DMS53 treated with DMSO at 0.1 percent for 48 hours (cell line): ENCODE results near the gene DFFA.
A peak's percentile ranks its signal among the peaks of the same experiment; 100 is the strongest.
"Not testable (repeated sequence)": the region's sequence is repeated elsewhere in the genome, so short reads cannot be mapped to it uniquely, and the experiment has no call there.

ENCODE experiments used
- DNase-seq: peaks from one replicate; lab custom pipeline; 2025; ENCODE audit not compliant: unreplicated experiment; lab: John Stamatoyannopoulos, UW

Gene DFFA

DNA sequence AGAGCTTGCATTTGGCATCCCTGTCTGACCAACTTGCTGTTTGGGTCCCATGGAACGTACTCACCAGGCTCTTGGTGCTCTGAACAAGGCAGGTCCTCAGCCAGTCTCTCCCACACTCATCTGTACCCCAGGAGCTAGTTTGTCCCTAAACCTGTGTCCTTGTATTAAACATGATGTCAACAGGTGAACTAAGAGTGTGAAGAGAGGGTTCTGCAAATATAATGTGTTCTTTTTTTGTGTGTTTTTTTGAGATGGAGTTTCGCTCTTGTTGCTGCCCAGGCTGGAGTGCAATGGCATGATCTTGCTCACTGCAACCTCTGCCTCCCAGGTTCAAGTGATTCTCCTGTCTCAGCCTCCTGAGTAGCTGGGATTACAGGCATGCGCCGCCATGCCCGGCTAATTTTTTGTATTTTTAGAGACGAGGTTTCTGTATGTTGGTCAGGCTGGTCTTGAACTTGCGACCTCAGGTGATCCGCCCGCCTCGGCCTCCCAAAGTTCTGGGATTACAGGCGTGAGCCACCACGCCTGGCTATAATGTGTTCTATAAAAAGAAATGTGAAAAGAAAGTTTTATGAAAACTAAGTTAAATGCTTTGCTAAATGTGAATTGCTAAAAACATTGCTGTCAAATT is 33.8 kb upstream of the DFFA start:
- not testable (repeated sequence) for DNase-seq

DNA sequence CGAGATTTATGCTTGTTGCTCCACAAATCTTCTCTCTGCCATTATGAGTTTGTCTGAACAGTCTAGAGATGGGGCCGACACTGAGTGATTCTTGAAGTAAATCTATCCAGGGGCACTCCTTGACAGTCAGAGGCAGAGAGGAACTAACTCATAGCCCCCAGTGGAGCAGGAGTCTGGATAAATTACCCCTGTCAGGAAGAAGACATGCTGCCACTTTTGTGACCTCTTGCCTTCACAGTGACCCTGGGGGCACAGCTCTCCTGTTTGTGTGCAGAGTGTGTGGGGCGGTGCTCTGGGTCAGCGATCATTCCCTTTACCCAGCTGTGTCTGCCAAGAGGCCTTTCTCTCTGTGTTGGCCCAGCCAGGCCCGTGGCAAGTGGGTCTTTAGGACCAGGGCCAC is 31.9 kb upstream of the DFFA start:
- DNase-seq, result no peak

DNA sequence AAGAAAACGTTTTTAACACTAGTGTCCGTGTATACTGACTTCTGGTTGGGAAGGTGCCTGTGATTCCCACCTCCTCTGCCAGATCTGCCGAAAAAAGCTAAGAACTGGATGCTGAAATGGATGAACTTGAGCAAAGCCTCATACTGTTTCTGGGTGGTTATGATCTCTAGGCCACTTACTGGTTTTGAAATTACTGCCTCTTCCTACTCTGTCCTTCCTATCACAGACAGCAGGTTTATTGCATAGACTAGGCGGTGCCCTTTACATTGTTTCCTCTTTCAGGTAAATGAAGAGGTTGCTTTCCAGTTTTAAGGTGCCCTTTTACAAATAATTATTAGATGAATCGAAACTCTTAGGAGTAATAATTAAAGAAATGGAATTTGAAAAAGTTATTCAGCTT is 29.9 kb upstream of the DFFA start:
- DNase-seq, result no peak

DNA sequence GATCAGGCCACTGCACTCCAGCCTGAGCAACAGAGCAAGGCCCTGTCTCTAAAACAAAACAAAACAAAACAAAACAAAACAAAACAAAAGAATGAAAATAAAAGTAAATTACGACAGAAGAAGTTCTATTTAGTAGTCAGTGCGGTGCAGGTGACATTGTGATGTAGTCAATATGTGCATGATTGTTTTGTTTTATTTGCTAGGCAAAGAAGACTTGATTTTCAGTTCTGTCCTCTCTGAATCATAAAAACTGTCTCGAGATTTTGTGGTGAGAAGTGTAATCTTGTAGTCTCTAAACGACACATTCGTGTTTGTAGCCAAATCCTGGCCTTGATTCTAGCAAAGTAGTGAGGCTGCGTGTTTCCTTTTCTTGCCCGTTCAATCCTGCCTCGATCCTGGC is 25.9 kb upstream of the DFFA start:
- DNase-seq, result no peak

DNA sequence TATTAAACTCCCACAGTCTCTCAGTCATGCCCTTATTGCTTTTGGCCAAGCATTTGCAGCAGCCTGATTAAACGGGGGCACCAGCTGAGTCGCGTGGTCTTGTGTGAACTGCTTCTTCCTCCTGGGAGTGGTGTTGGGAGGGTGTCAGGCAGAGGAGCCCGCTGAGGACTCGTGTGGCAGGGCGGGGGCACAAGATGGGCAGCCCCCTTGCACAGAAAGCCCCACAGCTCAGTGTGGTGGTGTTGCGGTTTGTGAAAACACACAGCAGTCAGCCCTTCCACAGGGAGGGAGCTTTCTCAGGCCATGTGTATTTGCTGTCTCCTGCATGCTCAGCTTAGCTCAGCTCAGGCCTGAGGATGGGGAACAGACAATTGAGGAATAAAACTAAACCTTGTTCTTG is 24.8 kb upstream of the DFFA start:
- no peak for DNase-seq

DNA sequence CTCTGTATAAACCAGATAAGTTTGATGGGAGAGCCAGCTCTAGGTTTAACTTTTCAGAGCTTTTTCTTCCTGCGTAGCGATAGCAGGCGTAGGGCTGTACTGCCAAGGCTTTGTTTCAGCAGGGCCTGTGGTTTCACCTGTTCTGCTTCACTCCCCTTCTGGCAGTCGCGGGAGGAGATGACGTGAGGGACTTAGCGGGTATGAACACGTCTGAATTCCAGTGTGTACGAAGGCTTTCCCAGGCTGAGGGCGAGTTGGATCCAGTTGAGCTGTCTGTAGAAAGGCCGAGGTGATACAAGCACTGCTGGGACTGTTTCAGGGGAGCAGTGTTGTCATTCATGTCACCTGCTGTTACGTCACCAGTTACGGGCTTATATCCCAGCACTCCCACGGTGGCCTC is 23.6 kb upstream of the DFFA start:
- DNase-seq, result no peak

DNA sequence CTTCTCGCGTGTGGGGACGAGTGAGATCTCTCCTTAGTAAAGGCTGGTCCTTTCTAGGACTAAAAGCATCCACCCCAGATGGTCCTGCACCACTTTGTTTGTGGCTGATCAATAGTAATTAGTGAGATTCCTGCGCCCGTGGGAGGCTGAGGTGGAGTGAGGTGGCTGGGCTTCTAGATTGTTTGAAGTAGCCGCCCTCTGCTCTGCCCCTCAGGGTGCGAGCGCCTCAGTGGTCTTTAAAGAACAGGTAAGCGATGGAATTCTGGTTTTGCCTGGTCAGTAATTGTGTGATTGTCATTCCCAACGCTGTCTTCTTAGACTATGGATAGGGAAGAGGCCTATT is 23.1 kb upstream of the DFFA start:
- DNase-seq, result no peak

DNA sequence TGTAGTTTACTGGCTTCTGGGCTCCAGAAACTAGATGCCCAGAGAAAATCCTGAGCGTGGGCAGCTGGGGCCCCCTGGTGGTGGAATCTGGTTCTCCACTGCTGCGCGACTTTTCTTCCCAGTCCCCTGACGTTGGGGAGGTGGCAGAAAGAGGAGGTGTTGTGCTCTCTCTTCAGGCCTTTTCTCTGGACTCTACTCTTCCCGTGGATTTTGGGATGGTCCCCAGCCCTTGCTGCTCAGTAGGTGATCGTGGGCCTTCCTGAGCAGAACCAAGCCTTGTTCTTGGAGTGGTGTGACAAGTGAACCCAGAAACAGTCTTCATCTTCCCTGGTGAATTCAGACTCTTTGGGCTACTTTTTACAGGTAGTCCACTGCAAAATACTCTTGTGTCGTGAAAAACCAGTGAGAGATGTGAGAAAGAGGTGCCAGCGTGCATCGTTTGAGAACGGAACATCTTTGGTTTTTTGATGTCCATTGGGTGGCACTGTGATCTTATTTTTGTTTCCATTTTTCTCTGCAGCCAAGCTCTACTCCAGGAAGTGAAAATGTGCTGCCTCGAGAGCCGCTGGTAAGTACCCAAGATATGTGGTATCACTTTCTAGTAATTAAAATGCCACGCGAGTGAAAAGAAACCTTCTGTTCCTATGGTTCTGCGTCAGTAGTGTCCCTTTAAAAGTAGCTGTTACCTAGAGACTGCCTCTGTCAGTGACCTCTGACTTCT is 22.6 kb upstream of the DFFA start:
- peak; percentile 57 for DNase-seq

DNA sequence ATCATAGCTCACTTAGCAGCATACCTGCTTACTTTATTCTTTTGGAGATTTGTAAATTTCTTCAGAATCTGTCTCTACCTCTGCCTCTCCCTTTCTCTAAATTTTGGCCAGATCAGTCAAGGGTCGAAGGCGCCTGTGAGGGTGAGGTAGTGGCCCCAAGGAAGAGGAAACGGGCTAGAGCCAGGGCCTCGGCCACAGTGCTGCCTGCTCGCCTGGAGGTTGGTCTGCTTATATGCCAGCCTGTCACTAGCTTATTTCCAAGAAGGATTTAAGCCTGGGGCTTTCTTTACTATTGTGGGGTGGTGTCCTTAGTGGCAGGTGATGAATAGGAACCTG is 22.1 kb upstream of the DFFA start:
- DNase-seq, result no peak

DNA sequence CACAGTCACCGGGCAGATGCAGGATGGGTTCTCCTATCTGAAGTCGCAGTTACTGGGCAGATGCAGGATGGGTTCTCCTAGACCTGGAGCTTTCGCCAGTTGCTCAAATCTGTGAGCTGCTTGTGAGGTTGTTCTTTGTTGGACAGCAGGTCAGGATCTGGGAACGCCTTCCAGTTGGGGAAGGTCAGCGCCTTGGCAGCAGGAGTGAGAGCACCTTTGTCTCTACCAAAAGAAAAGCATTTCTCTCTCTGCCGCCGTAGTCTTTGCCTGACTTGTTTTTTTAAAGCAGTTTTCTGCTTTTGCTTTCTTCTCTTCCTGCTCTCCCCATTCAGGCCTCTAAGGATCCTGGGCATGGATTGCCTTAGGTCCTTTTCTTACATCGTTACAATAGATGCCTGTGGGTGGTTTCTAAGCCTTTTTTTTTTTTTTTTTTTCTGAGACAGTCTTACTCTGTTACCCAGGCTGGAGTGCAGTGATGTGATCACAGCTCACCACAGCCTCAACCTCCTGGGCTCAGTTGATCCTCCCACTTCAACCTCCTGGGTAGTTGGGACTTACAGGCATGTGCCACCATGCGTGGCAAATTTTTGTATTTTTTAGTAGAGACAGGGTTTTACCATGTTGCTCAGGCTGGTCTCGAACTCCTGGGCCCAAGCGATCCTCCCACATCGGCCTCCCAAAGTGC is 18.1 kb upstream of the DFFA start:
- no peak for DNase-seq

DNA sequence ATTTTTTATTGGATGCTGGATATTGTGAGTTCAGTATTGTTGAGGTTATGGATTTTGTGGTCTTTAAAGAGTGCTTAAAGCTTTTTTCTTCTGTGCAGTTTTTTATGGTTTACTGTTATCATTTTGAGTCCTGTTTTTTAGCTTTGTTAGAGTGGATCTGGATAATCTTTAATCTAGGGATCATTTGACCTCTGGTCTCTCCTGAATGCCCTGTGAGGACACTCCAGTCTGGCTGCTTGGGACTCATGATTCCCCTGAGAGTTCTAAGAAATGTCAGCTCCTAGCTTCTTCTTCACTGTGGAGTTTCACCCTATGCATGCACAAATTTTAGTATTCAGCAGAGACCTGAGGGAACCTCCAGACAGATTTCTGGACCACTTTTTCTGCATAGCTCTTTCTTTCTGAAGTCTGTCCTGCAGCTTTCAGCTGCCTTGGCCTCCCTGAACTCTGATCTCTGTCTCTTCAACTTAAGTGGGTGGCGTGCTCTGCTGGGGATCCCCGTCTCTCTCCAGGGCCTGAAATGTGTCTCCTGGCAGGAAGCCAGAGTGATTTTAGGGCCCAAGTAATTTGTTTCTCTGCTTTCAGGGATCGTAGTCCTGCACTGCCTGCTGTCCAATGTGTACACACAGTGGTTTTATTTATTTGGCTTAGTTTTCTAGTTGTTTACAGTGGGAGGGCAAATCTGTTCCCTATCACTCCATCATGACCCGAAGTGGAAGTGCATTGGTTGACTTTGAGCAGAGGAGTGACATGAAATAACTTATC is 17.1 kb upstream of the DFFA start:
- no peak for DNase-seq

DNA sequence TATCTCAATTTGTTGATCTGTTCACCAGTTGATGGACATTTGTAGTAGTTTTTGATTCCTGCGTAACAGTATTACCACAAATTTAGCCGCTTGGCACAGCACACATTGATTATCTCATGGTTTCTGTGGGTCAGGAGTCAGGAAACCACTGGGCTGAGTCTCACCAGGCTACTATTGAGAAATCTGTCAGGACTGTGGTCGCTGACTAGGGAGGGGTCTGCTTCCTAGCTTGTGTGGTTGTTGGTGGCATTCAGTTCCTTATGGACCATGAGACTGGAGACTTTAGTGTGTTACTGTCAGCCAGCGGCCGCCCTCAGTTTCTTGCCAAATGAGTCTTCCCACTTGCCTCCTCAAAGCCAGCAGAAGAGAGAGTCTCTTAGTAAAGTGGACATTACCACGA is 12.2 kb upstream of the DFFA start:
- DNase-seq, result no peak

DNA sequence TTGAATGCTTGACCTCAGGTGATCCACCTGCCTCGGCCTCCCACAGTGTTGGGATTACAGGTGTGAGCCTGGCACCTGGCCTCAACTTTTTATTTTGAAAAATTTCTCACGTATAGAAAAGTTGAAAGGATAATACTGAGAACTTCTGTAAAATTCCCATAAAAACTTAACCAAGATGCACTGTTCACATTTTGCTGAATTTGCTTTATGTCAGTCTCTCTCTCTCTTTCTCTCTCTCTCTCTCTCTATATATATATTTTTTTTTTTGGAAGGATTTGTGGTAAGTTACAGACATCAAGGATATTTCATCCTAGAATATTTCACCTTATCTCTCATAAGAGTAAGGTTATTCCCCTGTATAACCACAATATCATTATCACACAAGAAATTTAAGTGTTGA is 8.3 kb upstream of the DFFA start:
- no peak for DNase-seq

DNA sequence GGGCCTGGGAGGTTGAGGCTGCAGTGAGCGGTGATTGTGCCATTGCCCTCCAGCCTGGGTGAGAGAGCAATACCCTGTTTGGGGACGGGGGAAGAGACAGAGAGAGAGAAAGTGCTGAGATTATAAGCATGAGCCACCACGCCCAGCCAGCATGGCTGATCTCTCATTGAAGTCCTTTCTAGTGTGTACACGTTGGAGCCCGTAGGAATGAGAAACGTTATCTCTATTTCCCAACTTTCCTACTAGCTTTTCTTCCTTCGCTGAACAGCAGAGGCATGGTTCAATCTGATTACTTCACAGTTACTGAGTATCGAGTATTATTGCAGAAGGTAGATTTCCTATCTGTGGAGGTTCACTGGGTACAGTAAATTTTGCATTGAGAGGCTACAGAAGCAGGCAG is 7.0 kb upstream of the DFFA start:
- DNase-seq, result no peak

DNA sequence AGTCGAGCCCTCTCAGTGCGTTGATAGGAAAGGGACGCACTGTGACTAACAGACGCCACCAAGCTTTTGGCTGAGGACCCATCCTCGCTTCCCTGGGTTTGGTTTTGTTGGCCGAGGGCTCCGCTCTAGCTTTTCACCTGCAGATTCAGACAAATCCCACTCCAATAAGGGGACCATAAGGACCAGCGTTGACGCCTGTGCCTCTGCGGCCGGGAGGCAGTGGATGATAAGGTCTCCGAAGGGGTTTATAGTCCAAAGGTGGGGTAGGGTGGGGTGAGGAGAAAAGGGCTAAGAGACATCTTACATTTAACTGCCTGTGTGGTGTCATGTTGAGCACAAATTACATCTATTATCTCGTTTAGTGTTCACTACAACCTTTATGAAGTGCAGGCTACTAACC is 3.2 kb upstream of the DFFA start:
- DNase-seq, result no peak

DNA sequence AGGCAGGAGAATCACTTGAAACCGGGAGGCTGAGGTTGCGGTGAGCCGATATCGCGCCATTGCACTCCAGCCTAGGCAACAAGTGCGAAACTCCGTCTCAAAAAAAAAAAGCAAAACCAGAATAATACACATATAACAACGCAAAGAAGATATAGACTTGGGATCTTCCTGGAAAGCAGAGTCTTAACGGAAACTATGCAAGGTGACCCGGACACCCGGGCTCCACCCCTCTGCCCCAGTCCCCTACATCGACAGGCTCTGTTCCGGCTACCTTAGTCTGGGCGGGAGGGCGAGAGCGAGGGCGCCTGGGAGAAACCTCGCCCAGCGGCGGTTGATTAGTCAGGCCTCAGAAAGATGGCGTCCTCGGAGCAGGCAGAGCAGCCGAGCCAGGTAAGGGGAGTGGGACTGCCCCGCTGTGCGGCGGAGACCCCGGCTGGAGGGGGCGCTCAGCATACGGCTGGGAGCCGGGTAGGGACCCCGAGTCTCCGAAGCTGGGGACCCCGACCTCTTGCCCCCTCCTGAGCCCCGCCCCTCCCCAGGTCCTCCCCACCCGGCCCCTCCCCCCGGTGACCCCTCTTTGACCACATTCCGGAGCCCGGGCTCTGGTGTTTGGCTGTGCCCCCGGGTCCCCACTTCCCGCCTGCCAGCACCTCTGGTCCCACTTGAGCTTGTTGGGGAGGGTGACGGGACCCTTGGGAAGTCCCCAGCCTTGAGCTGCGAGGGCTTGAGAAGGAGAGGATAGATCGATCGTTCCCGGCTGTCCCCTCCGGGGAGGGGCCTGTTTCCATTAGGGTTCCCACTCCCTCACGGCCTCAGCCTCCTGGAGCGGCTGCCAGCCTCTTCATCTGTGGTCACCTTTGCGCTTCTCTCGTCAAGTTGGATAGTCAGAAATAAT is 2.5 kb upstream of the DFFA start, which contains the start of gene PEX14:
TSS of gene PEX14 (plus strand) at position 338 of the 895 bp plus-strand sequence. CDS start at position 355, 17 bp downstream.
- DNase-seq, result peak; percentile 75

DNA sequence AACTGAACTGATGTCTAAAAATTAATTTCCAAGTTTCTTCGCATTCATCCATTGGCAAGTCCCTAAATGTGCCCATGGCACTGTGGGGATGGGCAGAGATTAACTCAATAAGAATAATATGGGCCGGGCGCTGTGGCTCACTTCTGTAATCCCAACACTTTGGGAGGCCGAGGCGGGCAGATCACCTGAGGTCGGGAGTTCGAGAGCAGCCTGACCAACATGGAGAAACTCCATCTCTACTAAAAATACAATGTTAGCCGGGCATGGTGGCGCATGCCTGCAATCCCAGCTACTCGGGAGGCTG is 1.9 kb upstream of the DFFA start:
- DNase-seq, result not testable (repeated sequence)

DNA sequence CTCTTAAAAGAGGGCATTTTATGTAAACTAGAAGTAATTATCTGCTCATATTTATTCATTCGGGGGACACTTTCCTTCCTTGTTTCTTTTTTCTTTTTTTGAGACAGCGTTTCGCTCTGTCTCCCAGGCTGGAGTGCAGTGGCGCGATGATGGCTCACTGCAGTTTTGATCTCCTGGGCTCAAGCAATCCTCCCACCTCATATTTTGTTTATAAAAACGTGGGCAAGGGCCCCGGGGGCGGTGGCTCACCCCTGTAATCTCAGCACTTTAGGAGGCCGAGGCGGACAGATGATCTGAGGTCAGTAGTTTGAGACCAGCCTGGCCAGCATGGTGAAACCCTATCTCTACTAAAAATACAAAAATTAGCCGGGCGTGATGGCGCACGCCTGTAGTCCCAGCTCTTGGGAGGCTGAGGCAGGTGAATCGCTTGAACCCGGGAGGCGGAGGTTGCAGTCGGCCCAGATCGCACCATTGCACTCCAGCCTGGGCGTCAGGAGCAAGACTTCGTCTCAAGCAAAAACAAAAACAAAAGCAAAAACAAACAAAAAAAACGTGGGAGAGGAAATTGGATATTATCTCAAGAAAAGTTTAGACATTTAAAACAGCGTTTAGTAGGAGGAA is 926 bp upstream of the DFFA start:
- DNase-seq, result no peak

DNA sequence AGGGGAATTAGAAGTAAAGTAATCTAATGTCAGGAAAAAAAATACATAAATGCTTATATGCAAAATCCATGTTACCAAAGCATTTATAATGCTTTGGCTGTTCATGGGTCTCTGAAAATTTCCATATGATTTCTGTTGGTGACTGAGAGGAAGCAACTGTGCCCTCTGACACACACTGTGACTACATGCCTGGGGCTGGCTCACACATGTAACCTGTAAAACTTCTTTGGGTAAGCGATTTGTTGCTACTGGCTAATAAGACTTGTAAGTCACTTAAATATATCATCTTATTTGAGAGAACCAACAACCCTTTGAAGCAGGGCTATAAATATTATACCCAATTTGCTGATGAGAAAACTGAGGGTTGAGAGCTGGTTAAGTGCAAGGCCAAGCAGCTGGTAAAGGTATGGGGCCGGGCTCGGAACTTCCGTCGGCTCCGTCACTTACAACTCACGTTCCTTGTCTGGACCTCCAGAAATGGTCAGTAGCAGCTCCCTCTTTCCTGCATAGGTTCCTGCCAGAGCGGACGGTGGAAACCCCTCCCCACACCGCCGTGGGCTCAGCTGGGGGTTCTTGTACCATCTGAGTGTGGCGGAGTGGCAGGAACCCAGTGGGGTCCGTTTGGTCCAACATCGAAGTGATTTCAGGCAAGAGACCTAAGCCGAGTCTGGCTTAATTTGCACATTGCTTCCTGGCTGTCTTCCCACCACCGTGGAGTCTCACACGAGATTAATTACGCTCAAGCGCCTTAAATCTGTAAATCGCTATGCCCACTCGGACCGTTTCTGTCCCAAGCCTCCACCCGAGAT is 714 bp downstream of the DFFA start:
- DNase-seq, result peak; percentile 20

DNA sequence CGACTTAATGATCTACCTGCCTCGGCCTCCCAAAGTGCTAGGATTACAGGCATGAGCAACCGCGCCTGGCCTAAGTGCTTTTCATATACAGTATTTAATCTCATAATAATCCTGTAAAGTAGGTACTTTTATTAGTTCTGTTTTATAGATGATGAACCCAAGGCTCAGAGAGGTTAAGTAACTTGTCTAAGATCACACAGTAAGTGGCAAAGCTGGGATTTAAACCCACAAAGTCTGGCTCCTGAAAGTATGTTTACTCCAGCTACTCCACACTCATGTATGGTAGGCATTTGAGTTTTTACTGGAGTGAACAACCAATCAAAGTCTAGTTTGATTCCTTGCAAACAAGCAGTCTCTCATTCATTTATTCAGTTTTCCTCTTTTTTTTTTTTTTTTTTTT is 2.3 kb downstream of the DFFA start:
- no peak for DNase-seq
